Esophagus muscularis mucosa (tissue), 3 donors: ENCODE data around the gene SCN11A.

ENCODE experiments used
- POLR2AphosphoS5 ChIP-seq, 2 donors: sonication (generic); formaldehyde crosslinking; IDR thresholded peaks; one replicate each; pipeline ENCODE4 v1.6.1; 2017; ENCODE audit warnings: antibody characterized with exemption in 2 of 2
- TF ChIP-seq, protein P1 (sequence below), 3 experiments: fragments of 200-600 bp in 2 of 3; fragments of 450-650 bp in 1 of 3; sonication (generic) in 2 of 3; IDR thresholded peaks; one replicate each; pipeline ENCODE4 v1.5.1; 2017 to 2019; ENCODE audit warnings: antibody characterized with exemption in 3 of 3, mild to moderate bottlenecking in 2 of 3, moderate library complexity in 1 of 3

- TF ChIP-seq, protein P1, sequence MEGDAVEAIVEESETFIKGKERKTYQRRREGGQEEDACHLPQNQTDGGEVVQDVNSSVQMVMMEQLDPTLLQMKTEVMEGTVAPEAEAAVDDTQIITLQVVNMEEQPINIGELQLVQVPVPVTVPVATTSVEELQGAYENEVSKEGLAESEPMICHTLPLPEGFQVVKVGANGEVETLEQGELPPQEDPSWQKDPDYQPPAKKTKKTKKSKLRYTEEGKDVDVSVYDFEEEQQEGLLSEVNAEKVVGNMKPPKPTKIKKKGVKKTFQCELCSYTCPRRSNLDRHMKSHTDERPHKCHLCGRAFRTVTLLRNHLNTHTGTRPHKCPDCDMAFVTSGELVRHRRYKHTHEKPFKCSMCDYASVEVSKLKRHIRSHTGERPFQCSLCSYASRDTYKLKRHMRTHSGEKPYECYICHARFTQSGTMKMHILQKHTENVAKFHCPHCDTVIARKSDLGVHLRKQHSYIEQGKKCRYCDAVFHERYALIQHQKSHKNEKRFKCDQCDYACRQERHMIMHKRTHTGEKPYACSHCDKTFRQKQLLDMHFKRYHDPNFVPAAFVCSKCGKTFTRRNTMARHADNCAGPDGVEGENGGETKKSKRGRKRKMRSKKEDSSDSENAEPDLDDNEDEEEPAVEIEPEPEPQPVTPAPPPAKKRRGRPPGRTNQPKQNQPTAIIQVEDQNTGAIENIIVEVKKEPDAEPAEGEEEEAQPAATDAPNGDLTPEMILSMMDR (IDR thresholded peaks at IDR 0.05), result no peak
- no peak for TF ChIP-seq POLR2AphosphoS5 (IDR thresholded peaks at IDR 0.05)
These were observed 38.5 kb downstream of the SCN11A start for GRCh38 chr3:39013289-39013688.
